ENCODE data around the gene TLR6. TPM values are rescaled to one million over a fixed set of nuclear protein-coding genes. Genes with fewer than 3 reads are reported as not detected.

The TLR6 gene, protein sequence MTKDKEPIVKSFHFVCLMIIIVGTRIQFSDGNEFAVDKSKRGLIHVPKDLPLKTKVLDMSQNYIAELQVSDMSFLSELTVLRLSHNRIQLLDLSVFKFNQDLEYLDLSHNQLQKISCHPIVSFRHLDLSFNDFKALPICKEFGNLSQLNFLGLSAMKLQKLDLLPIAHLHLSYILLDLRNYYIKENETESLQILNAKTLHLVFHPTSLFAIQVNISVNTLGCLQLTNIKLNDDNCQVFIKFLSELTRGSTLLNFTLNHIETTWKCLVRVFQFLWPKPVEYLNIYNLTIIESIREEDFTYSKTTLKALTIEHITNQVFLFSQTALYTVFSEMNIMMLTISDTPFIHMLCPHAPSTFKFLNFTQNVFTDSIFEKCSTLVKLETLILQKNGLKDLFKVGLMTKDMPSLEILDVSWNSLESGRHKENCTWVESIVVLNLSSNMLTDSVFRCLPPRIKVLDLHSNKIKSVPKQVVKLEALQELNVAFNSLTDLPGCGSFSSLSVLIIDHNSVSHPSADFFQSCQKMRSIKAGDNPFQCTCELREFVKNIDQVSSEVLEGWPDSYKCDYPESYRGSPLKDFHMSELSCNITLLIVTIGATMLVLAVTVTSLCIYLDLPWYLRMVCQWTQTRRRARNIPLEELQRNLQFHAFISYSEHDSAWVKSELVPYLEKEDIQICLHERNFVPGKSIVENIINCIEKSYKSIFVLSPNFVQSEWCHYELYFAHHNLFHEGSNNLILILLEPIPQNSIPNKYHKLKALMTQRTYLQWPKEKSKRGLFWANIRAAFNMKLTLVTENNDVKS
- total RNA-seq (2021) = 0.59 and 1.5 TPM in 2 replicates
- percentile 46 among the genes with signal in this experiment for Bru-seq, nascent RNA
- percentile 43 among the genes with signal in this experiment for BruChase-seq, experiment 1, labeled RNA remaining after a 2-hour chase
- BruChase-seq, experiment 2, labeled RNA remaining after a 6-hour chase = percentile 44 among the genes with signal in this experiment
- long read RNA-seq = 0 reads

- H3K4me1 ChIP-seq (ENCODE audit: insufficient read depth, low read length, poor library complexity, severe bottlenecking) = peaks cover 7% of the 10 kb centered on the region
- TF ChIP-seq EZH2 (IDR thresholded peaks at IDR 0.05; ENCODE audit: borderline replicate concordance, low read depth, low read length, poor library complexity, severe bottlenecking) = no peak
- TF ChIP-seq CTCF (conservative IDR thresholded peaks at IDR 0.05; ENCODE audit: low read depth, low read length) = peak; percentile 84
- POLR2A ChIA-PET (ENCODE audit: low non-redundant PET) = no interaction called here
- BruUV-seq (replicated peaks) = no TSS peak
- no peaks in the 10 kb centered on the region for H3K36me3 ChIP-seq (ENCODE audit: insufficient read depth, low read length, poor library complexity, severe bottlenecking)
- peak within 1 kb of the TSS; percentile 14 for H3K4me3 ChIP-seq (ENCODE audit: low read depth, low read length, poor library complexity, severe bottlenecking)
- no peaks in the 10 kb centered on the region for H3K27me3 ChIP-seq (replicated peaks; ENCODE audit: insufficient read depth, low read depth, low read length, poor library complexity)
- no peaks in the 10 kb centered on the region for H3K9me3 ChIP-seq (ENCODE audit: low read depth, low read length, poor library complexity, severe bottlenecking)
- peak; percentile 65 for DNase-seq (ENCODE audit: low spot score)
- intact Hi-C loops (cut with micrococcal nuclease; ENCODE audit: unreplicated experiment) = loop anchor here (2.0 to 5.0 kb wide), 2 partner anchors 98 to 794 kb away; no protein-coding TSS in a partner anchor
- CTCF ChIA-PET = no interaction called here
- H3K27ac ChIP-seq (ENCODE audit: low read depth, low read length, poor library complexity, severe bottlenecking) = peak within 1 kb of the TSS; percentile 11
Observed at GRCh38 chr4:38856524-38857337, at the start of gene TLR6. Gene TLR6, minus strand, starts transcription at chr4:38856817. Its CDS starts 27,344 bp downstream, at chr4:38829473.

DNA sequence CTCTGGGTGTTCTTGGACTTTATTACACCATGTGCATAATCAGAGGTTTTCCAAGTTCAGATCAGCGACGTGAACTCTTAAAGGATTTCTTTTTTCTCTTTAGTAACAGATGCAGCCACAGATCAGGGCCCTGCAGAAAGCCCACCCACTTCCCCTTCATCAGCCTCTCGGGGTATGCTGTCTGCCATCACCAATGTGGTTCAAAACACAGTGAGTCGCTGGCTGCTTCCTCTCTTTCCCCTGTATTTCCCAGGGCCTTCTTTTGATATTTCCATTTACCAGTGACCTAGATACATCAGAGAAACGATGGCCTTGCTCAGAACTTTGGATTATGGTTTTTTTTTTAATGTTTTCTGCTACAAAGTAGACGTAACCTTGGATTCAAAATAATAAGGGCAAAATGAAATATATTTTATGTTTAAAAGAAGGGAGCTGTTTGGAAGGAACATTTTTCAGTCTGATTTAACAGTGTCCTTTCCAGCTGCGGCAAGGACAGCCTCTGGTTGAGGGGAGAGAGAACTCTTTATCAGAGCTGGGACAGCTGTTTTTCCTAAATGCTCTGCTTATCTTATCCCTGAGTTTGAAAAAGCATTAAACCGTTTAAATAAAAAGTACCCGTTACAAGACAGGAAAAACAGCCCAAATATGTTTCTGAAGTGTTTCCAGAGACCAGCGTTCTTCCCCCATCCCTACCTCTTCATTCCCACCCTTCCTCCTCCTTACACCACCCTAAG, 49.2 kb upstream of the TLR6 start:
- no peaks in the 10 kb centered on the region for H3K4me1 ChIP-seq (ENCODE audit: insufficient read depth, low read length, poor library complexity, severe bottlenecking)
- H3K4me3 ChIP-seq (ENCODE audit: low read depth, low read length, poor library complexity, severe bottlenecking) = no peak overlapping the region
- POLR2A ChIA-PET (ENCODE audit: low non-redundant PET) = no interaction called here
- H3K9me3 ChIP-seq (ENCODE audit: low read depth, low read length, poor library complexity, severe bottlenecking) = no peaks in the 10 kb centered on the region
- no peak for DNase-seq (ENCODE audit: low spot score)
- CTCF ChIA-PET = interaction anchor here (0.7 kb wide), 2 partner anchors 8 to 226 kb away, joined by 4 read pairs; no protein-coding TSS in a partner anchor
- intact Hi-C loops (cut with micrococcal nuclease; ENCODE audit: unreplicated experiment) = loop anchor here (10.0 kb wide), 1 partner anchor 529 kb away; no protein-coding TSS in a partner anchor
- no peak overlapping the region for H3K27ac ChIP-seq (ENCODE audit: low read depth, low read length, poor library complexity, severe bottlenecking)
- no peaks in the 10 kb centered on the region for H3K27me3 ChIP-seq (replicated peaks; ENCODE audit: insufficient read depth, low read depth, low read length, poor library complexity)
- BruUV-seq (replicated peaks) = no TSS peak
- no peaks in the 10 kb centered on the region for H3K36me3 ChIP-seq (ENCODE audit: insufficient read depth, low read length, poor library complexity, severe bottlenecking)
- TF ChIP-seq CTCF (conservative IDR thresholded peaks at IDR 0.05; ENCODE audit: low read depth, low read length) = no peak
- TF ChIP-seq EZH2 (IDR thresholded peaks at IDR 0.05; ENCODE audit: borderline replicate concordance, low read depth, low read length, poor library complexity, severe bottlenecking) = no peak

All from A673 (cell line).